HFFc6 (cell line): ENCODE measurements around the gene MAST4. TPM values are rescaled to one million over a fixed set of nuclear protein-coding genes. Genes with fewer than 3 reads are reported as not detected.

Source experiments
- DNase-seq: peaks from one replicate; pipeline ENCODE4 v3.0.0-alpha.2; 2018
- H3K27ac Mint-ChIP-seq: 2 replicates; pipeline ENCODE4 v1.8.0; 2020; ENCODE audit warnings: mild to moderate bottlenecking, mixed read lengths
- H3K27me3 Mint-ChIP-seq: 2 replicates; pipeline ENCODE4 v1.8.0; 2021; ENCODE audit warnings: mild to moderate bottlenecking, moderate library complexity, mixed read lengths; ENCODE audit not compliant: insufficient read depth
- H3K36me3 Mint-ChIP-seq: 2 replicates; pipeline ENCODE4 v1.8.0; 2021; ENCODE audit warnings: low read depth, mixed read lengths
- H3K4me1 Mint-ChIP-seq: 2 replicates; pipeline ENCODE4 v1.8.0; 2020; ENCODE audit warnings: low read depth, mixed read lengths
- H3K4me3 Mint-ChIP-seq: 2 replicates; pipeline ENCODE4 v1.8.0; 2020; ENCODE audit warnings: mild to moderate bottlenecking, moderate library complexity, mixed read lengths
- H3K9me3 Mint-ChIP-seq: 2 replicates; pipeline ENCODE4 v1.8.0; 2020; ENCODE audit warnings: mild to moderate bottlenecking, mixed read lengths
- total RNA-seq, 6 experiments: library from RNA; stranded (reverse); fragmentation: NEBNext Ultra II Directional; extraction: Animal tissue kit (Norgen Biotek cat#: 25700); gene quantifications; 2 replicates in 1 of 6; 3 replicates in 5 of 6; pipeline ENCODE4 v1.2.3, GENCODE V29; 2021
- TF ChIP-seq, protein P1 (sequence below): fragments of 200-600 bp; sonication (generic); IDR thresholded peaks from 2 replicates; pipeline ENCODE4 v1.5.0; 2021; ENCODE audit warnings: antibody characterized with exemption, mild to moderate bottlenecking

The MAST4 gene
- total RNA-seq, 6 experiments from 2014 or later = 3.0 to 5.6 (median 3.9) TPM

DNA sequence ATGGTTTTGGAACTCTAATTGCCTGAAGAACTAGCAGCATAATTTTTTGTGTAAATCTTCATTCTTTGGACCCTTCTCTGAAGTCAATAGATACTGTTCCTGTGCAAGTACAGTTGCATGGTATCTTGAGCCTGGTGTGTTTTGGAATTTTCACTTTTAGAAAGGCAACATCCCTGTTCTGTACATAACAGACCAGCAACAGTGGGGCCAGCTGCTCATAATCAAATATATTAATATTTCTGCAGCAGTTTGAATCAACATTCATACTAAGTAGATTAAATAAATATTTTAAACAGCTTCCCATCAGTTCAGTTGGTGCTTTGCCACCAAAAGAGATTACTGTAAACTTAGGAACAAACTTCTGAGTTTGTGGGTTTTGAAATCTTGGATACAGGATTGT, 502.5 kb downstream of the MAST4 start:
- Mint-ChIP-seq H3K36me3 (no peaks in the 10 kb centered on the region), H3K4me1 (peaks cover 29% of the 10 kb centered on the region), H3K27me3 (no peaks in the 10 kb centered on the region; the same call in 1 of the 2 replicates), H3K9me3 (no peaks in the 10 kb centered on the region), H3K4me3 (no peak overlapping the region), H3K27ac (no peak overlapping the region)
- TF ChIP-seq, protein P1, sequence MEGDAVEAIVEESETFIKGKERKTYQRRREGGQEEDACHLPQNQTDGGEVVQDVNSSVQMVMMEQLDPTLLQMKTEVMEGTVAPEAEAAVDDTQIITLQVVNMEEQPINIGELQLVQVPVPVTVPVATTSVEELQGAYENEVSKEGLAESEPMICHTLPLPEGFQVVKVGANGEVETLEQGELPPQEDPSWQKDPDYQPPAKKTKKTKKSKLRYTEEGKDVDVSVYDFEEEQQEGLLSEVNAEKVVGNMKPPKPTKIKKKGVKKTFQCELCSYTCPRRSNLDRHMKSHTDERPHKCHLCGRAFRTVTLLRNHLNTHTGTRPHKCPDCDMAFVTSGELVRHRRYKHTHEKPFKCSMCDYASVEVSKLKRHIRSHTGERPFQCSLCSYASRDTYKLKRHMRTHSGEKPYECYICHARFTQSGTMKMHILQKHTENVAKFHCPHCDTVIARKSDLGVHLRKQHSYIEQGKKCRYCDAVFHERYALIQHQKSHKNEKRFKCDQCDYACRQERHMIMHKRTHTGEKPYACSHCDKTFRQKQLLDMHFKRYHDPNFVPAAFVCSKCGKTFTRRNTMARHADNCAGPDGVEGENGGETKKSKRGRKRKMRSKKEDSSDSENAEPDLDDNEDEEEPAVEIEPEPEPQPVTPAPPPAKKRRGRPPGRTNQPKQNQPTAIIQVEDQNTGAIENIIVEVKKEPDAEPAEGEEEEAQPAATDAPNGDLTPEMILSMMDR = no peak
- no peak for DNase-seq

DNA sequence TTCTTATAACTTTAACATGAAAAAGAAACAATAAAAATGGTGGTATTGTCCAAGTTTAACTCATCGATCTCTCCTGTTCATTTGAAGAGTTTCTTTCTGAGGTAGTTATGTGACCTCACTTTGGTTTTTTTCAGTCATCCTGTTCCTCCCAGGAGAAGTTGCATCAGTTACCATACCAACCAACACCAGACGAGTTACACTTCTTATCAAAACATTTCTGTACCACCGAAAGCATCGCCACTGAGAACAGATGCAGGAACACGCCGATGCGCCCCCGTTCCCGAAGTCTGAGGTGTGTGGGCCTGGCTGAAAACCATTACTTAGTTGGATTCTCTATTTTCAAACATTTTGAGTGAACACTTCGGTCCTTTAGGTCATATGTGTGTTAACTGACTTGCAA, 504.1 kb downstream of the MAST4 start:
- Mint-ChIP-seq H3K4me1 (peaks cover 12% of the 10 kb centered on the region), H3K27ac (no peak overlapping the region)

DNA sequence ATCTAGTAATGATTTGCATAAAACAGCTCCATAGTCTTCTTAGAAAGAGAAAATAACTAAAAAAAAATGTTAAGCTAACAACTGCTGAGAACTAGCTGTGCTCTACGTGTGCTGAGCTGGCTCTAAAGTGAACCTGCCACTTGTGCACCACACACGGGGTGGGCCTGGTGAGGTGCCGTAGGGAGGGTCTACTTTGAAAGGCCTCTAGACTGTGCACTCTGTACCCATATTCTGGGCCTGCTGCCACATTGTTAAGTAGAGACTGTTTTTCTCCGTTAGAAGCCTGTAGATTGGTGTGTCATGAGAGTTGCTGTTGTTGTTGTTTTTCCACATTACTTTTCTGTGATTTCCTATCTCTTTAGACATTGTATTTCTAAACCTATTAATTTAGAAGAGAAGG, 506.5 kb downstream of the MAST4 start:
- Mint-ChIP-seq H3K4me1 (no peaks in the 10 kb centered on the region), H3K36me3 (no peaks in the 10 kb centered on the region), H3K9me3 (no peaks in the 10 kb centered on the region), H3K27ac (no peak overlapping the region), H3K27me3 (no peaks in the 10 kb centered on the region; the same call in 1 of the 2 replicates), H3K4me3 (no peak overlapping the region)
- no peak for DNase-seq
- TF ChIP-seq, protein P1 = no peak

More for the DNA sequence above, 504.1 kb downstream of the MAST4 start:
- no peak overlapping the region for H3K4me3 Mint-ChIP-seq
- no peaks in the 10 kb centered on the region for H3K9me3 Mint-ChIP-seq
- TF ChIP-seq, protein P1 = no peak
- H3K27me3 Mint-ChIP-seq = no peaks in the 10 kb centered on the region; the same call in 1 of the 2 replicates
- no peak for DNase-seq
- no peaks in the 10 kb centered on the region for H3K36me3 Mint-ChIP-seq

GRCh38 chr5:67104859-67105258, 508.7 kb downstream of the MAST4 start:
- DNase-seq = no peak
- TF ChIP-seq, protein P1 = no peak
- Mint-ChIP-seq H3K36me3 (no peaks in the 10 kb centered on the region), H3K27ac (no peak overlapping the region), H3K4me1 (no peaks in the 10 kb centered on the region), H3K4me3 (no peak overlapping the region), H3K9me3 (no peaks in the 10 kb centered on the region), H3K27me3 (no peaks in the 10 kb centered on the region; the same call in 1 of the 2 replicates)

- DNase-seq = no peak
- TF ChIP-seq, protein P1 = no peak
- H3K9me3 Mint-ChIP-seq = no peaks in the 10 kb centered on the region
- no peaks in the 10 kb centered on the region; the same call in 1 of the 2 replicates for H3K27me3 Mint-ChIP-seq
- no peaks in the 10 kb centered on the region for H3K4me1 Mint-ChIP-seq
- no peaks in the 10 kb centered on the region for H3K36me3 Mint-ChIP-seq
- H3K27ac Mint-ChIP-seq = no peak overlapping the region
- no peak overlapping the region for H3K4me3 Mint-ChIP-seq
Observed at GRCh38 chr5:67105270-67105669, 509.1 kb downstream of the MAST4 start.
